Stomach (tissue), 9 donors: ENCODE data around the gene SEL1L. TPM values are rescaled to one million over a fixed set of nuclear protein-coding genes. Genes with fewer than 3 reads are reported as not detected.

Experiments used
- DNase-seq, 2 donors: peaks; one replicate each; pipeline versions ENCODE4 v3.0.0 to v3.0.0-alpha.2; 2013 to 2019
- H3K27ac ChIP-seq, 5 donors: fragments of 200-600 bp in 4 of 5; sonication (generic) in 4 of 5; one replicate each; pipeline ENCODE4 v1.5.1; 2013 to 2019; ENCODE audit warnings: mild to moderate bottlenecking in 1 of 5, moderate library complexity in 1 of 5
- H3K27me3 ChIP-seq, 3 donors: fragments of 200-600 bp; sonication (generic); one replicate each; pipeline ENCODE4 v1.5.1; 2017 to 2019; ENCODE audit warnings: mixed run types in 1 of 3
- H3K36me3 ChIP-seq, 4 donors: fragments of 200-600 bp; sonication (generic); 1 replicate in 3 of 4; 2 replicates in 1 of 4; pipeline ENCODE4 v1.5.1; 2016 to 2019
- H3K4me1 ChIP-seq, 4 donors: fragments of 200-600 bp; sonication (generic); one replicate each; pipeline ENCODE4 v1.5.1; 2016 to 2019
- H3K4me3 ChIP-seq, 4 donors: fragments of 200-600 bp; sonication (generic) in 3 of 4; one replicate each; pipeline ENCODE4 v1.5.1; 2016 to 2019; ENCODE audit warnings: mild to moderate bottlenecking in 1 of 4
- H3K9me3 ChIP-seq, 4 donors: fragments of 200-600 bp; sonication (generic); one replicate each; pipeline ENCODE4 v1.5.1; 2016 to 2019
- EP300 ChIP-seq: sonication (generic); formaldehyde crosslinking; IDR thresholded peaks from one replicate; pipeline ENCODE4 v1.6.1; 2017; ENCODE audit warnings: antibody characterized with exemption
- POLR2A ChIP-seq, 4 donors: fragments of 450-650 bp; IDR thresholded peaks; one replicate each; pipeline ENCODE4 v1.6.1; 2016; ENCODE audit warnings: antibody characterized with exemption in 4 of 4, control low read depth in 2 of 4, mild to moderate bottlenecking in 1 of 4, moderate library complexity in 1 of 4
- POLR2AphosphoS5 ChIP-seq, 3 donors: sonication (generic); formaldehyde crosslinking; IDR thresholded peaks; one replicate each; pipeline ENCODE4 v1.6.1; 2016; ENCODE audit warnings: antibody characterized with exemption in 3 of 3
- WGBS, 5 donors: extraction: QIAGEN DNeasy Blood & Tissue Kit in 3 of 5; methylation state at CpG; one replicate each; pipeline versions ENCODE4 v1.1.5 to v1.1.7; 2013 to 2018; 5-methylcytosine and 5-hydroxymethylcytosine counted together
- intact Hi-C: fragments of 100-400 bp; cut with DNase I; formaldehyde crosslinking; loops from one replicate; pipeline ENCODE4 v1.15.1; 2023; ENCODE audit warnings: low total_unique reads
- polyA plus RNA-seq, 3 donors: library from polyadenylated mRNA; stranded (reverse); fragments of 200-250 nt; gene quantifications; one replicate each; pipeline ENCODE4 v1.2.3, GENCODE V29; 2013
- total RNA-seq, 5 donors: library from RNA; depleted of rRNA; stranded (reverse); fragments of >200 nt; gene quantifications; one replicate each; pipeline versions ENCODE4 v1.1.0 to v1.2.3, GENCODE V29; 2014 to 2016
- TF ChIP-seq, protein P1 (sequence below), 7 experiments: fragments of 450-650 bp in 4 of 7; fragments of 200-600 bp in 3 of 7; sonication (generic) in 3 of 7; IDR thresholded peaks; one replicate each; pipeline ENCODE4 v1.5.1; 2016 to 2019; ENCODE audit warnings: antibody characterized with exemption in 7 of 7, control low read depth in 2 of 7, mild to moderate bottlenecking in 1 of 7
- donor health status: healthy with polysubstance abuse.
- donor health status: Bipolar disorder and iron deficiency.
- donor health status: healthy.

The SEL1L gene
- total and polyA plus RNA-seq, 8 donors, result 5.0 to 175 (median 12.8) TPM

DNA sequence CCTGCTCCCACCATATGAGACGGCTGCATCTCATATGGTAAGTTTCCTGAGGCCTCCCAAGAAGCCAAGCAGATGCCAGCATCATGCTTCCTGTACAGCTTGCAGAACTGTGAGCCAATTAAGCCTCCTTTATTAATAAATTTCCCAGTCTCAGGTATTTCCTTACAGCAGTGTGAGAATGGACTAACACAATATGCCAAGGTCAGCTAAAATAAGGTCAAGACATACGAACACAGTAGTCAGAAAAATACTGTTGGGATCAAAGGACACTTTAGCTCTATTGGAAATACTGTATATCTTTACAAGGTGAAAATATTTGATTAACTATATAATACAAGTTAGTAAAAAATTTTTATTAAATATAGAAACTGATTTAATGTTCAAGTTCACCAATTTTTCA is 28.8 kb downstream of the SEL1L start:
- WGBS, 5 donors, result 88 to 96% (median 92%) methylated on average over 2 of the region's 2 CpGs
- peaks cover 4 to 15% (median 8%) of the 10 kb centered on the region in 4 donors for H3K4me1 ChIP-seq
- H3K27ac ChIP-seq, result no peak overlapping the region
- H3K4me3 ChIP-seq, result no peak overlapping the region
- no peak for DNase-seq
- intact Hi-C loops, result no loop called here
- TF ChIP-seq EP300 (no peak), POLR2A (IDR thresholded peaks at IDR 0.05) (no peak), POLR2AphosphoS5 (IDR thresholded peaks at IDR 0.05) (no peak)
- TF ChIP-seq, protein P1, sequence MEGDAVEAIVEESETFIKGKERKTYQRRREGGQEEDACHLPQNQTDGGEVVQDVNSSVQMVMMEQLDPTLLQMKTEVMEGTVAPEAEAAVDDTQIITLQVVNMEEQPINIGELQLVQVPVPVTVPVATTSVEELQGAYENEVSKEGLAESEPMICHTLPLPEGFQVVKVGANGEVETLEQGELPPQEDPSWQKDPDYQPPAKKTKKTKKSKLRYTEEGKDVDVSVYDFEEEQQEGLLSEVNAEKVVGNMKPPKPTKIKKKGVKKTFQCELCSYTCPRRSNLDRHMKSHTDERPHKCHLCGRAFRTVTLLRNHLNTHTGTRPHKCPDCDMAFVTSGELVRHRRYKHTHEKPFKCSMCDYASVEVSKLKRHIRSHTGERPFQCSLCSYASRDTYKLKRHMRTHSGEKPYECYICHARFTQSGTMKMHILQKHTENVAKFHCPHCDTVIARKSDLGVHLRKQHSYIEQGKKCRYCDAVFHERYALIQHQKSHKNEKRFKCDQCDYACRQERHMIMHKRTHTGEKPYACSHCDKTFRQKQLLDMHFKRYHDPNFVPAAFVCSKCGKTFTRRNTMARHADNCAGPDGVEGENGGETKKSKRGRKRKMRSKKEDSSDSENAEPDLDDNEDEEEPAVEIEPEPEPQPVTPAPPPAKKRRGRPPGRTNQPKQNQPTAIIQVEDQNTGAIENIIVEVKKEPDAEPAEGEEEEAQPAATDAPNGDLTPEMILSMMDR (IDR thresholded peaks at IDR 0.05), result no peak
- no peaks in the 10 kb centered on the region for H3K27me3 ChIP-seq
- no peaks in the 10 kb centered on the region for H3K9me3 ChIP-seq
- peaks cover 19 to 93% (median 79%) of the 10 kb centered on the region in 4 donors for H3K36me3 ChIP-seq

DNA sequence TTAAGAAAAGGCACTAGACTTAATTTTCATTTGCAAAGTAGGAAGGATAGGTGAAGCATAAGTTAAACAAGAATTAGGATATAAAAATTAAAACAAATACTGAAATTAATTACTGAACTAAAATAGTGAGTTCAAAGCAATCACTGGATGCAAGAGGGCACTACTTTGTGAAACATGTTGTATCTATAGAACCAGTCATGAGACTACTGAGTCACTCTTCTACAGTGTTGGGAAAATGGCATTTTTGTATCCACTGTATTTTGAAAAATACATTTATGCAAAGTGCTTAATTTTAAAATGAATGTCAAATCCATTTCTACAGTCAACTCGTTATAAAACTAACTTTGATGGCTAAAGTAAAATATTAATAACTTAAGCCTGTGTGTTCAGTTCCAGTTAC is 47.9 kb downstream of the SEL1L start:
- no peak for TF ChIP-seq EP300
- TF ChIP-seq POLR2A (IDR thresholded peaks at IDR 0.05), result no peak
- no peak for TF ChIP-seq POLR2AphosphoS5 (IDR thresholded peaks at IDR 0.05)
- TF ChIP-seq, protein P1 (IDR thresholded peaks at IDR 0.05), result no peak
- Histone ChIP-seq H3K27me3 (no peaks in the 10 kb centered on the region), H3K27ac (no peak overlapping the region), H3K9me3 (no peaks in the 10 kb centered on the region), H3K36me3 (peaks cover 35 to 100% (median 94%) of the 10 kb centered on the region in 4 donors), H3K4me1 (no peaks in the 10 kb centered on the region), H3K4me3 (no peak overlapping the region)
- intact Hi-C loops, result no loop called here
- DNase-seq, result no peak
- WGBS, 5 donors, result 84 to 94% (median 91%) methylated on average over 1 of the region's 1 CpG

DNA sequence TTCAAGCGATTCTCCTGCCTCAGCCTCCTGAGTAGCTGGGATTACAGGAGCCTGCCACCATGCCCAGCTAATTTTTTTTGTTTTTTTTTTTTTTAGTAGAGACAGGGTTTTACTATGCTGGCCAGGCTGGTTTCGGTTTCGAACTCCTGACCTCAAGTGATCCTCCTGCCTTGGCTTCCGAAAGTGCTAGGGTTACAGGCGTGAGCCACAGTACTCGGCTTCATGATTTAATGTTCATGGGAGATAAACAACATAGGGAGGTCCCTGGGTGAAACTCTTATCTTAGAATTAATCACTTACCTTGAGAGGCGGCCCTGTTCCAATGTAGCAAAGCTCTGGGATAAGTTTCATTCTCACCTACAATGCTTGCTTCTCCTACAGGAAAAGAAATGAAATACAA is 48.3 kb downstream of the SEL1L start:
- no peaks in the 10 kb centered on the region for H3K4me1 ChIP-seq
- TF ChIP-seq EP300 (no peak), POLR2AphosphoS5 (IDR thresholded peaks at IDR 0.05) (no peak), POLR2A (IDR thresholded peaks at IDR 0.05) (no peak)
- TF ChIP-seq, protein P1 (IDR thresholded peaks at IDR 0.05), result no peak
- WGBS, 5 donors, result 65 to 79% (median 77%) methylated on average over 7 of the region's 7 CpGs
- no peak overlapping the region for H3K4me3 ChIP-seq
- no peaks in the 10 kb centered on the region for H3K9me3 ChIP-seq
- DNase-seq, result no peak
- H3K27me3 ChIP-seq, result no peaks in the 10 kb centered on the region
- H3K36me3 ChIP-seq, result peaks cover 39 to 100% (median 94%) of the 10 kb centered on the region in 4 donors
- intact Hi-C loops, result no loop called here
- H3K27ac ChIP-seq, result no peak overlapping the region

DNA sequence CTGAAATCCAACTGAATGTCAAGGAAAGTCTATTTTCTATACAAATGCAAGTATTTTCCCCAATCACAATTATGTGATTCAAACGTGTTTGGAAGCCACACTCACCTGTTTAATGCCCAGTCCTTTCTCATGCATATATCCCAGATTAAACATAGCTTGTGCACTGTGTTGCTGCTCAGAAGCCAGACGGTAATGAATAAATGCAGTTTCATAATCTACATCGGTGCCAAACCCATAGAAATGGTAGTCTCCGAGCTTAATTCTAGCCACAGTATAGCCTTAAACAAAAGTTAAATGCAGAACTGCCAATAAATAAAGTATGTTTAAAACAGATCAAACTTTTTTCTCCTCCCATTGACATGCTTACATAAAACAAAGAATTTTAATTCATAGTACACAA is 49.5 kb downstream of the SEL1L start:
- H3K36me3 ChIP-seq, result peaks cover 45 to 100% (median 94%) of the 10 kb centered on the region in 4 donors
- no peaks in the 10 kb centered on the region for H3K27me3 ChIP-seq
- H3K9me3 ChIP-seq, result no peaks in the 10 kb centered on the region
- H3K4me3 ChIP-seq, result no peak overlapping the region
- DNase-seq, result no peak
- no peak for TF ChIP-seq POLR2AphosphoS5 (IDR thresholded peaks at IDR 0.05)
- TF ChIP-seq, protein P1 (IDR thresholded peaks at IDR 0.05), result no peak
- TF ChIP-seq EP300, result no peak
- TF ChIP-seq POLR2A (IDR thresholded peaks at IDR 0.05), result no peak
- intact Hi-C loops, result no loop called here
- H3K4me1 ChIP-seq, result no peaks in the 10 kb centered on the region
- H3K27ac ChIP-seq, result no peak overlapping the region
- WGBS, 5 donors, result 79 to 90% (median 83%) methylated on average over 4 of the region's 4 CpGs
